GM23248 (cell line): ENCODE measurements around the gene CNKSR1.

ENCODE experiments used
- EZH2 ChIP-seq: fragments of 200-600 bp; sonication (generic); IDR thresholded peaks from 2 replicates; pipeline ENCODE4 v1.6.1; 2018; ENCODE audit warnings: antibody characterized with exemption, mild to moderate bottlenecking; ENCODE audit not compliant: insufficient read depth, poor library complexity, severe bottlenecking
- EZH2phosphoT487 ChIP-seq: fragments of 200-600 bp; sonication (generic); IDR thresholded peaks from 2 replicates; pipeline ENCODE4 v1.6.1; 2018; ENCODE audit warnings: antibody characterized with exemption, moderate library complexity, mild to moderate bottlenecking, low read depth; ENCODE audit not compliant: insufficient read depth

DNA sequence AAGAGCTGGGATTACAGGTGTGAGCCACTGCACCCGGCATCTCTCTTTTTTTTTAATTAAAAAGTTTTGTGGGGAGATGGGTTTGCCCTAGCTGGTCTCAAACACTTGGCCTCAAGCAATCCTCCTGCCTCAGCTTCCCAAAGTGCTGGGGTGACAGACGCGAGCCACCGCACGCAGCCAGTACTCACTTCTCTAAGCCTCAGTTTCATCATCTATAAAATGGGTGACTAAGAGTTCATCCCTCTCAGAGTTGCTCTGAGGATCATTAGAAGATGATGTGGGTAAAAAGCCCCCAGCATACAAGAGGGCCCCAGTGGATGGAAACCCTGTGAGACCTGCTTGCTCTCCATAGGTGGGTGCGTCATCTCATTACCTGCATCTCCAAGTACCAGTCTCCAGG, 10.6 kb downstream of the CNKSR1 start:
- TF ChIP-seq EZH2: no peak
- no peak for TF ChIP-seq EZH2phosphoT487
